ENCODE results near the gene HIVEP3.

Gene HIVEP3

DNA sequence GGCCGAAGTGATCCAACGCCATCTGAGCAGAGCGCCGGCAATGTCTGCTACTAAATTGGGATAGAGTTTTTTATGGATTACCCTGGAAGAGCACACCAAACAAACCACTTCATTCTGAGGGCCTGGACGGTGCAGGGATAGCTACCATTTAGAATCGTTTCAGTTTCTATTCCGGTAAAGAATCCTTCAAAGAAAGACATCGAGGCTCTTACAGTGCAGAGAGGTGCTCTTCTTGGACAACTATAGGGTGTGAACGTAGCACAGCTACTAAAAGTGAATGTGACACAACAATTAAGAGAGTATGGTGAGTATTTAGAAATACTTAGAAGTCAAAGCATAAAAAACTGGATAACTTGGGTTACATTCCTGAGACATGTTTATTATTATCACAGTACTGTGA is 16.1 kb downstream of the HIVEP3 start:
- Histone ChIP-seq H3K4me2 (ENCODE audit: low read depth, low read length, poor library complexity, severe bottlenecking) (no peak overlapping the region), H3K4me1 (ENCODE audit: insufficient read depth, low read length, poor library complexity, severe bottlenecking) (peaks cover 14% of the 10 kb centered on the region), H3F3A (ENCODE audit: low read depth) (no peaks in the 10 kb centered on the region), H3K9ac (ENCODE audit: low read depth, low read length, poor library complexity, severe bottlenecking) (no peak overlapping the region), H3K9me3 (ENCODE audit: insufficient read depth, low read depth, low read length) (no peaks in the 10 kb centered on the region), H3K79me2 (ENCODE audit: insufficient read depth, low read length) (no peaks in the 10 kb centered on the region), H3K9me2 (replicated peaks; ENCODE audit: low read depth, low read length) (no peaks in the 10 kb centered on the region), H3K36me3 (ENCODE audit: insufficient read depth, low read length) (no peaks in the 10 kb centered on the region), H3K27me3 (ENCODE audit: insufficient read depth, low read length, poor library complexity, severe bottlenecking) (no peaks in the 10 kb centered on the region), H2AFZ (ENCODE audit: low read length) (no peak overlapping the region), H4K20me1 (ENCODE audit: insufficient read depth, low read length, poor library complexity, severe bottlenecking) (no peaks in the 10 kb centered on the region), H3K4me3 (ENCODE audit: low read length, poor library complexity, severe bottlenecking) (no peak overlapping the region)
- TF ChIP-seq EZH2phosphoT487 (IDR thresholded peaks at IDR 0.05; ENCODE audit: borderline replicate concordance): no peak
- TF ChIP-seq, protein P1, sequence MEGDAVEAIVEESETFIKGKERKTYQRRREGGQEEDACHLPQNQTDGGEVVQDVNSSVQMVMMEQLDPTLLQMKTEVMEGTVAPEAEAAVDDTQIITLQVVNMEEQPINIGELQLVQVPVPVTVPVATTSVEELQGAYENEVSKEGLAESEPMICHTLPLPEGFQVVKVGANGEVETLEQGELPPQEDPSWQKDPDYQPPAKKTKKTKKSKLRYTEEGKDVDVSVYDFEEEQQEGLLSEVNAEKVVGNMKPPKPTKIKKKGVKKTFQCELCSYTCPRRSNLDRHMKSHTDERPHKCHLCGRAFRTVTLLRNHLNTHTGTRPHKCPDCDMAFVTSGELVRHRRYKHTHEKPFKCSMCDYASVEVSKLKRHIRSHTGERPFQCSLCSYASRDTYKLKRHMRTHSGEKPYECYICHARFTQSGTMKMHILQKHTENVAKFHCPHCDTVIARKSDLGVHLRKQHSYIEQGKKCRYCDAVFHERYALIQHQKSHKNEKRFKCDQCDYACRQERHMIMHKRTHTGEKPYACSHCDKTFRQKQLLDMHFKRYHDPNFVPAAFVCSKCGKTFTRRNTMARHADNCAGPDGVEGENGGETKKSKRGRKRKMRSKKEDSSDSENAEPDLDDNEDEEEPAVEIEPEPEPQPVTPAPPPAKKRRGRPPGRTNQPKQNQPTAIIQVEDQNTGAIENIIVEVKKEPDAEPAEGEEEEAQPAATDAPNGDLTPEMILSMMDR (conservative IDR thresholded peaks at IDR 0.05; ENCODE audit: low read length): no peak

DNA sequence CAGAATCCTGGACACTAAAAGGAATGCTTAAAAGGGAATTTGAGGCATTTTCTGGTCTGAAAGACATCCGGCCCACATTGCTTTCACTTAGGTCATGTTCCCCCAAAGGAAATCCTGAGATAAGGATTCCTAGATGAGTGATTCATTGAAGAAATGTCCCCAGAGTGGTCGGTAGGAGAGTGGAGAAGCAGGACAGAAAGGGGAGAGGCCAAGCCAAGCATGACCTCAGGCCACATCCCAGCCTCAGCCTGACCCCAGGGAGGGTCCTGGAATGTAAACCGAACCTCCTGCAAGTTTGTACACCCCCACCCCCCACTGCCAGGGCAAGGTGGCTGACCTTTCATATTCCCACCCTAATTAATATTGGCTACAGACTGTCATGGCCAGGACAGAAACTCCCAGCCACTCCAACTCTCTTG is 16.6 kb downstream of the HIVEP3 start:
- H3K9me3 ChIP-seq (ENCODE audit: insufficient read depth, low read depth, low read length): no peaks in the 10 kb centered on the region
- H3K79me2 ChIP-seq (ENCODE audit: insufficient read depth, low read length): no peaks in the 10 kb centered on the region
- H3K9ac ChIP-seq (ENCODE audit: low read depth, low read length, poor library complexity, severe bottlenecking): no peak overlapping the region
- H3K36me3 ChIP-seq (ENCODE audit: insufficient read depth, low read length): no peaks in the 10 kb centered on the region
- H3K4me2 ChIP-seq (ENCODE audit: low read depth, low read length, poor library complexity, severe bottlenecking): no peak overlapping the region
- H4K20me1 ChIP-seq (ENCODE audit: insufficient read depth, low read length, poor library complexity, severe bottlenecking): no peaks in the 10 kb centered on the region
- H3K27me3 ChIP-seq (ENCODE audit: insufficient read depth, low read length, poor library complexity, severe bottlenecking): no peaks in the 10 kb centered on the region
- peaks cover 18% of the 10 kb centered on the region for H3K4me1 ChIP-seq (ENCODE audit: insufficient read depth, low read length, poor library complexity, severe bottlenecking)
- H2AFZ ChIP-seq (ENCODE audit: low read length): no peak overlapping the region
- no peak overlapping the region for H3K4me3 ChIP-seq (ENCODE audit: low read length, poor library complexity, severe bottlenecking)
- no peak for TF ChIP-seq EZH2phosphoT487 (IDR thresholded peaks at IDR 0.05; ENCODE audit: borderline replicate concordance)
- TF ChIP-seq, protein P1 (conservative IDR thresholded peaks at IDR 0.05; ENCODE audit: low read length): no peak
- no peaks in the 10 kb centered on the region for H3K9me2 ChIP-seq (replicated peaks; ENCODE audit: low read depth, low read length)
- no peaks in the 10 kb centered on the region for H3F3A ChIP-seq (ENCODE audit: low read depth)

DNA sequence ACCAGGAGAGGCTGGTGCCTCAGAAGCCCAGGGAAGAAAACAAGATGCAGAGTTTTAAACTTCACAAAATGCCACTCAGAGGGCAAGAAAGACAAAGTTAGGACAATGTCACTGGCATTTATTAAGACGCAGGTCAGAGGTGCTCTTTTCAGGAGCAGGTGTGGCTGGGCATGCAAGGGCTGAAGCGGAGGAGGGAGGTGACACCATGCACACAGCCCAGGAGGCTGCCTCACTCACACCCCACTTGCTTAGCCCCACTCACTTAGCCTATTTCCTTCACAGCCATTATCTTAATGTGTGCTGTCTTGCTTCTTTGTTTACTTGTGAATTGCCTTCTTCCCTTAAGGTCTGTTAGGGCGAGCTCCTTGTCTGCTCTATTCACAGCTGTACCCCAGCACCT is 17.2 kb downstream of the HIVEP3 start:
- no peaks in the 10 kb centered on the region for H3K9me3 ChIP-seq (ENCODE audit: insufficient read depth, low read depth, low read length)
- H3K27me3 ChIP-seq (ENCODE audit: insufficient read depth, low read length, poor library complexity, severe bottlenecking): no peaks in the 10 kb centered on the region
- H3K4me1 ChIP-seq (ENCODE audit: insufficient read depth, low read length, poor library complexity, severe bottlenecking): peaks cover 18% of the 10 kb centered on the region
- H4K20me1 ChIP-seq (ENCODE audit: insufficient read depth, low read length, poor library complexity, severe bottlenecking): no peaks in the 10 kb centered on the region
- H3K4me2 ChIP-seq (ENCODE audit: low read depth, low read length, poor library complexity, severe bottlenecking): no peak overlapping the region
- H3K79me2 ChIP-seq (ENCODE audit: insufficient read depth, low read length): no peaks in the 10 kb centered on the region
- no peak overlapping the region for H3K9ac ChIP-seq (ENCODE audit: low read depth, low read length, poor library complexity, severe bottlenecking)
- H3K36me3 ChIP-seq (ENCODE audit: insufficient read depth, low read length): no peaks in the 10 kb centered on the region
- no peaks in the 10 kb centered on the region for H3K9me2 ChIP-seq (replicated peaks; ENCODE audit: low read depth, low read length)
- TF ChIP-seq EZH2phosphoT487 (IDR thresholded peaks at IDR 0.05; ENCODE audit: borderline replicate concordance): no peak
- TF ChIP-seq, protein P1 (conservative IDR thresholded peaks at IDR 0.05; ENCODE audit: low read length): no peak
- no peak overlapping the region for H2AFZ ChIP-seq (ENCODE audit: low read length)
- H3K4me3 ChIP-seq (ENCODE audit: low read length, poor library complexity, severe bottlenecking): no peak overlapping the region
- H3F3A ChIP-seq (ENCODE audit: low read depth): no peaks in the 10 kb centered on the region

All from Loucy (cell line).